Activated T-cell treated with anti-CD3 and anti-CD28 coated beads for 48 hours (primary cell): ENCODE data around the gene ARFIP1.
"Not testable (repeated sequence)": the region's sequence is repeated elsewhere in the genome, so short reads cannot be mapped to it uniquely, and the experiment has no call there.

Experiments
- DNase-seq: peaks from one replicate; pipeline ENCODE4 v3.0.0-alpha.2; 2020; ENCODE audit warnings: low read depth

Gene ARFIP1, protein sequence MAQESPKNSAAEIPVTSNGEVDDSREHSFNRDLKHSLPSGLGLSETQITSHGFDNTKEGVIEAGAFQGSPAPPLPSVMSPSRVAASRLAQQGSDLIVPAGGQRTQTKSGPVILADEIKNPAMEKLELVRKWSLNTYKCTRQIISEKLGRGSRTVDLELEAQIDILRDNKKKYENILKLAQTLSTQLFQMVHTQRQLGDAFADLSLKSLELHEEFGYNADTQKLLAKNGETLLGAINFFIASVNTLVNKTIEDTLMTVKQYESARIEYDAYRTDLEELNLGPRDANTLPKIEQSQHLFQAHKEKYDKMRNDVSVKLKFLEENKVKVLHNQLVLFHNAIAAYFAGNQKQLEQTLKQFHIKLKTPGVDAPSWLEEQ

DNA sequence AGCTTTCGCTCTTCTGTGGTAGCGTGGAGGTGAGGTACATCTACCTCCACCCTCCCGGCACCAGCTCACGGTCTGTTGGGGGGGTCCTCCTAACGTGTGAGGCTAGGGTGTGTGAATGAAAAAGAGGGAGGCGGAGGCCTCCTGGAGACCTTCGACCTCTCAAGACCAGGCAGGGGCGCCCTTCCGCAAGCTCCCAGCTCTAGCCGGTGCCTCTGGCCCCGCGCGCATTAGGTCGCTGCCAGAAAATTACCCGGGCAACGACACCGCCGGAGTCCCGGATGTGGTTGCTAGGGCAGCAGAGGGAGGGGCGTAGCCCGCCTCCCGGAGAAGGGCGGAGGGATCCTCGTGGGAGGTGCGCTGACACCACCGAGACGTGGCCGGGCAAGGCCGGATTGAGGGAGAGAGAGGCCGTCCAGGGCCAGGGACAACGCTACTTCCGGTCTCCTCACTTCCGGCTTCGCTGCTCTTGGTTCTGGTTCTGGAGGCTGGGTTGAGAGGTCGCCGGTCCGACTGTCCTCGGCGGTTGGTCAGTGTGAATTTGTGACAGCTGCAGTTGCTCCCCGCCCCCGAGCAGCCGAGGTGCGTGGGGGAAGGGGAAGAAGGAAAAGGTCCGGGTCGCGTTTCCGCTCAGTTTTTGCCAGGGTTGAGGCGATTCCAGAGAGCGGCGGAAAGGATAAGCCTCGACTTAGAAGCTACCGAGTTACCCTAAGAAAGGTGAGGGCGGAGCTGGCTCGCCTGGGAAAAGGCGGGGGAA lies at the start of gene ARFIP1, which contains the start of gene TIGD4:
Gene ARFIP1, plus strand, starts transcription at position 442 of the 754 bp plus-strand sequence. CDS start 49,680 bp downstream, outside the sequence.
Gene TIGD4, minus strand, starts transcription at position 218 of the 754 bp plus-strand sequence. CDS start 8,726 bp downstream, outside the sequence.
- peak; percentile 93 for DNase-seq

DNA sequence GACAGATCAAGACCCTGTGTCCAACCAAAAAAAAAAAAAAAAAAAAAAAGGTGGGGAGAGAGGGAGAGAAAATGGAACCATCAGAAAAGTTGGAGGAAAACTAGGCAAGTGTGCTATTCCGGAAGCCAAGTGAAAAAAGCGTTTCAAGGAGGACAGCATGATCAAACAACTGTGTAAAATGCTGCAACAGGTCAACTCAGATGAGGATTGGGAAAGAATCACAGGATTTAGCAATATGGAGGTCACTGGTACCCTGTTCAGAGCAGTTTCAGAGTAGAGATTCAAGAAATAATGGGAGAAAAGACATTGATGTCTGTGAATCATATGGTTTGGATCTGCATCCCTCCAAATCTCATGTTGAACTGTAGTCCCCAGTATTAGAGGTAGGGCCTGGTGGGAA lies 47.8 kb upstream of the ARFIP1 start:
- no peak for DNase-seq

DNA sequence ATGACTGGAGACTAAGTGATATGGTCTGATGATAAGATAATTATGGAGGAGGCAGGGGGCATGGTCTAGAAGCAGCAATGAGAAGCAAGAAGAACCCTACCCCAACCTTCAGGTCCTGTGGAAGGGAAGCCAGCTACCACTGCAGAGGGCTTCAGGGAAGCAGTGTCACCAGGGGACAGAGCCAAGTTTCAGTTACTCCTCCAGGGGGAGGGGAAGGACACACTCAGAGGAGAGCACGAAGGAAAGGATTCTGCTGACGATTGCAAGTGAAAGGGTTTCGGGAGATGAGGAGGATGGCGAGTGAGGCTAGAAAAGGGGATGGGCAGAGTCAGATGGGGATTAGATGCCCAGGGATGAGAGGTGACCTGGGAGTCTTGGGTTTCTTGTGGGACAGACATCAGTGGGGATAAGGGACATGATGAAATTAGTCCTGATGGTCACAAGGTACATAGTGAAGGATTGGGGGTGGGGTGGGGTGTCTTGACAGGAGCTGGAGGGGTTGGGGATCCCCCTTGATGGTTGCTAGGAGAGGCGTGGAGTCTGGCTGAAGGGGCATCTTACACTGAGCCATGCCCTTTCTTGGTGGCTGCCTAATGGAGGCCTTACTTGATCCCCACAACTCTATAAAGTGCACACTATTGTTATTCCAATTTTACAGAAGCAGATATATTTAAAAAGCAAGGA lies 45.6 kb upstream of the ARFIP1 start:
- DNase-seq: no peak

DNA sequence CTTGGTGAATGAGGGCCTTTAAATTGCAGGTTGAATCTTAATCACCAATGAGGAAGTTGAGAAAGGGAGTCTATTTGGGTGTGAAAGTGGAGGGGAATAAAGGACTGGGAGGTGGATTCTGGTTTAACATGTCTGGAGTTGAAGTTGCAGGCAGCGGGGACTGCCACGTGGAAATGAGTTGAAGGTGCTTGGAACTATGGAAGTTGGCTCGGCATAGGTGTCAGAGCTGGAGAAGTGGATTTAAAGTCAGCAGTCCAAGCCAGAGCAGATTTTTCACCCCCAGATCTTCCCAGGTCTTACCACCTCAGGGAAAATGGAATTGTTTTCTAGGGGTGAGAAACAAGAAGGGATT lies 45.1 kb upstream of the ARFIP1 start:
- DNase-seq: no peak

DNA sequence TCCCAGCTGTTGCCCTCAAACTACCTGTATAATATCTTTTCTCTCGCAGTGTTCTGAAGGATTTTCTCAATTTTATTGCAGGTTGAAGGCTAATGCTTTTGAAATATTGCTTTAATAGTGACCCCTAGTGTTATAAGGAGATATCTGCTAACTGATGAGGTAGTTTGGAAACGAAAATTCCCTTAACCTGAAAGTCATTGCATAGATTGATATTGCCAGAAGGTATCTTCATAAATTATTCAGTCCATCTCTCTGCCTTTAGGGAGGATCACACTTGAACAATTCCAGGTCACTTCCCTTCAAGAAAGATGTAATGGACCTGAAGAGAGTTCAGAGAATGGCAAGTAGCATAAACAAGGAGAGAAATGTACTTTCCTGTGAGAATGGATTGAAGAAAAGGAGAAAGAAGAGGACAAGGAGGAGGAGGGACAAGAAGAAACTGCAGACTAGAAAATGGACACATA lies 44.3 kb upstream of the ARFIP1 start:
- no peak for DNase-seq

DNA sequence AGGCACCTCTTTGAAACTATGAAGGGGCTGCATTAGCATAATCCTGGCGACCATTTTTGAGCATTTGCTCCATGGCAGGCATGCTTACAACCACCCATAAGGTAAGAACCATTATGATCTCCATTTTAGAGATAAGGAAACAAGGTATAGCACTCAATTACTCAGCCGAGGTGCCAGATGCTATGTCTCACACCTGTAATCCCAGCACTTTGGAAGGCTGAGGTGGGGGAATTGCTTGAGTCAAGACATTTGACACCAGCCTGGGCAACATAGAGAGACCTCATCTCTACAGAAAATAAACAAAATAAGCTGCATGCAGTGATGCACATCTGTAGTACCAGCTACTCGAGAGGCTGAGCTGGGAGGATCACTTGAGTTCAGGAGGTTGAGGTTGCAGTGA lies 43.8 kb upstream of the ARFIP1 start:
- DNase-seq: no peak

DNA sequence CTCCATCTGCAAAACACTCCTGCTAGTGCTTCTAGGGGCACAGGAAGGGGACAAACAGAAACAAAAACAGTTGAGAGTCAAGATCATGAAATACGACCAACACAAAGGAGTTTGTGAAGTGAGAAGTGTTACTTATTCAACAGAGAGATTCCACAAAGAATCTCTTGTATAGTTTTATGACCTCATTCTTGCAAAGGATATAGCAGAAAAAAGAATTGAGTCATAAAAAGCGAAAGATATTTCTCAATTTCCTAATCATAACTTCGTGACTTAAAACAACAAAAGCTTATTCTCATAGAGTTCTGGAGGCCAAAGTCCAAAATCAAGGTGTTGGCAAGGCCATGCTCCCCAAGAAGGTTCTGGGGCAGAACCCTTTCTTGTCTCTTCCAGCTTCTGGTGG lies 40.9 kb upstream of the ARFIP1 start:
- no peak for DNase-seq

DNA sequence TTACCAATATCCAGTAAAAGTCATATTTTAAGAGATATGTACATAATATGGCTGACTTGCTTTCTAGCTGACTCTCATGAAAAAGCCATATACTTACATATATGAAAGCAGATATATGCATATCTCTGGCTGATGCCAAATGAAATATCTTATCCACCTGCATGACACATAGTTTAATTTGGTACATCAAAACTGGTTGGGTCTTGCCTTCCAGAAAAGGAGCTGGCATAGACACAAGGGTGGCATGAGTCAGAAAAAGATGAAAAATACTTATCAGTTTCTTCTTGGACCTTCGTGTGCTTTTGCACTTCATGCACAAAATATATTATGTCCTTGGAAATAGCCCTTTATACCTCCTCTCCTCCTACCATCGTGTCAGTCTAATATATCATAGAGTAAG lies 32.3 kb upstream of the ARFIP1 start:
- no peak for DNase-seq

DNA sequence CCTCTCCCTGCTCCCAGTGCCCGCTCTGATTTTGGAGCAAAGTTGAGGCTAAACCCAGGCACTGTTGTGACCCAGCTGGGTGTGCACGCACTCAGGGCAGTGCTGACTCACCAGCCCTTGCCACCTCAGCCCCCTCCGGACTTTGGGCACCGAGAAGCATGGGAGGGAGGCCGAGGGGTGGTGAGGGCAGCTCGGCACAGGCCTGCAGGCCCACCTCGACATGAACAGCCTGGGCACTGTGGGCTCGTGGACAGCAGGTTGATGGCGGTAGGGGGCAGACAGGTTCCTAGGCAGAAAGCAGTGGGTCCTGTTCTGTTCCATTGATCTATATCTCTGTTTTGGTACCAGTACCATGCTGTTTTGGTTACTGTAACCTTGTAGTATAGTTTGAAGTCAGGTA lies 31.1 kb upstream of the ARFIP1 start:
- DNase-seq: no peak

DNA sequence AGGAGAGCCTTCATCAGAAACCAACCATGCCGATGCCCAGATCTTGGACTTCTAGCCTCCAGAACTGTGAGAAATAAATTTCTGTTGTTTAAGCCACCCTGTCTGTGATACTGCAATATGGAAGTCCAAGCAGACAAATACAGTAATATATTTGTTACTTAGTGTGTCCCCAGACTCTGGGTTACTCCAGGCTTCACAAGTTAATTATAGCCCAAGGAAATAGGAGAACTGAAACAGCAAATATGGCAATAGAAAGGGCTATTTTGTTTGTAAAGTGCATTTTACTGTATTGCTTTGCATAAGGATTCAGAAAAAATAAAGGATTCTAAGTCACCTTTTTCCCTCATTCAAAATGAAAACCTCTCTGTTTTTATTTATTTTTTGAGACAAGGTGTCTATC lies 16.0 kb upstream of the ARFIP1 start:
- no peak for DNase-seq

DNA sequence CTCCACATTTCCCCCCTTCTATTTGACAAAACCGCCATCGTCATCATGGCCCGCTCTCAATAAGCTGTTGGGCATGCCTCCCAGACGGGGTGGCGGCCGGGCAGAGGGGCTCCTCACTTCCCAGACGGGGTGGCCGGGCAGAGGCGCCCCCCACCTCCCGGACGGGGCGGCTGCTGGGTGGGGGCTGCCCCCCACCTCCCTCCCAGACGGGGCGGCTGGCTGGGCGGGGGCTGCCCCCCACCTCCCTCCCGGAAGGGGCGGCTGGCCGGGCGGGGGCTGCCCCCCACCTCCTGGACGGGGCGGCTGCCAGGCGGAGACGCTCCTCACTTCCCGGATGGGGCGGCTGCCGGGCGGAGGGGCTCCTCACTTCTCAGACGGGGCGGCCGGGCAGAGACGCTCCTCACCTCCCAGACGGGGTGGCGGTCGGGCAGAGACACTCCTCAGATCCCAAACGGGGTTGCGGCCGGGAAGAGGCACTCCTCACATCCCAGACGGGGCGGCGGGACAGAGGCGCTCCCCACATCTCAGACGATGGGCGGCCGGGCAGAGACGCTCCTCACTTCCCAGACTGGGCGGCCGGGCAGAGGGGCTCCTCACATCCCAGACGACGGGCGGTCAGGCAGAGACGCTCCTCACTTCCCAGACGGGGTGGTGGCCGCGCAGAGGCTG lies 14.6 kb upstream of the ARFIP1 start:
- DNase-seq: not testable (repeated sequence)

DNA sequence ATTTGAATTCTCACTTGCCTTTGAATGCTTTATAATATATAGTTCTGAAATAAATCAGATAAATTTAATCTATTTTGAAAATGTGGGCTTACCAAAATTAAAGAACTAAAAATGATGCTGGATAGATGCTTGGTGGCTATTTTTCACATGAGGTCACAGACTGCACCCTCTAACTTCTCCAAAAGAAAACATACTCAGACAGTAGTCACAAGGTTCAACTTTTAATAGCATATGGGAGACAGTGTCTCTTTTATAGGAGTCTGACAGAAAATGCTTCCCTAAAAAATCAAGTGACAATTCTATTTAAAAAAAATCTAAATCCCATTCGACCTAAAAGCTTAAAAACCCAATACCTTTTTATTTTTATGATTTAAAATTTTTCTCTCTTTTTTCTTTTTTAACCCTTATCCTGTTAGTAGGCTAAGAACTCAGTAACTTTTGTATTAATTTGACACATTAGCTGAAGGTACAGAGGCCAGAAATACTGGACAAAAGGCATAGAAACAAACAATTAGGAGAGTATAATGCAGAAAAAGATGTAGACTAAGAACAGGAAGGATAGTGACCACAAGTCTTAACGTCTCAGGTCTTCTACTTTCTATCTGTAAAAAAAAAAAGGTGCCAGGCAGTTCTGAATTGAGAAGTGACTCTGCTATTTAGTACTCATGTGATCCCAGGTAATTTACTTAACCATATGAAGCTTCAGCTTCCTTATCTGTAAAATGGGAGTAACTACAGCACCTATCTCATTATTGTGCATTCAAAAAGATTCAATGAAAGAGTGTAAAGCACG lies 7.8 kb upstream of the ARFIP1 start:
- DNase-seq: no peak

DNA sequence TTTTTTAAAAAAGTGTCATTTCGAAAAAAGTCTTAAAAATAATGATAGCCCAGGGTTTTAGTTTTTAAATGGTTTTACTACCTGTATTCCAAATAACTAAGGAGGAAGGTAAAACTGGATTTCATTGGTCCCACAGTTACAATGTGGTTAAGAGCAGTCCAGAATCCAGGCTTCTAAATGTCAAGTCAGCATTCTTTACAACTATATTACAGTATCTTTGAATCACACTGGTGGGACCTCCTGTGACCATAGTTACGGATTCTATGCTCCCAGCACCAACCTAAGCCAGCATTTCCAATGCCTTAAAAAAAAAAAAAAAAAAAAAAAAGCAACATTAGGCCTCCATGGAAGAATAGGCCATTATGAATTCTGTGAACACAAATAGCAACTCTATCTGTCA lies 6.4 kb upstream of the ARFIP1 start:
- no peak for DNase-seq

DNA sequence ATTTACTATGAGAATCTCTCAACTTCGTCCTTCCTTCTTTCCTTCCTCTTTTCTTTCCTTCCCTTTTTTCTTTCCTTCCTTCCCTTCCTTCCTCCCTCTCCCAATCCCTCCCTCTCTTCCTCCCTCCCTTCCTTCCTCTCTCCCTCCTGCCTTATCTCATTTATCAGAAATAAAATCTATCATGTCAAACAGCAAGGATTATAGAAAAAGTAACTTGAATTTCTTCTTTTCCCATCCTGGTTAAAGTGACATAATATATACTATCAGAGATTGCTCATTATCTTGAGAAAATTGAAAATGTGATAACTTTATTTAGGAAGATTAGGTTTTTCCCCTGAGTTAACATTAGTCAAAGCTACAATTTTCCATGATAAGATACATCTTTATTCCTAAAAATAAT lies 5.8 kb upstream of the ARFIP1 start:
- no peak for DNase-seq

DNA sequence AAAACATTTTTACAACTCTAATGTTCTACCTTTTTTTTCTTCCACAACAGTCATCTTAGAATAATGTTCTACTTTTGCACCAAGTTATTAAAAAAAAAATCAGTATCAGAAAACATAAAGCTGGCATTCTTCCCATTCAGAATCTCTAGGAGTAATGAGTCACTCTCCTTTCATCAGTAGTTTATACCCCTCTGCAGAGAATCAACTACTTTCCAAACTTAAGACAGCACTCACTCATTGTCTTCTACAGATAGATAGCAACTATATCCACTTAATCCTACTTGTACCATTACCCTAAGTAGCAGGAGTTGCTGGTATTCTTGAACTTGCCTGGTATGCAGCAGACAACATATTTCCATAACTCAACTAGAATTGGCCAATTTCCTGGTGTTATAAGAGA lies 3.4 kb upstream of the ARFIP1 start:
- DNase-seq: no peak

DNA sequence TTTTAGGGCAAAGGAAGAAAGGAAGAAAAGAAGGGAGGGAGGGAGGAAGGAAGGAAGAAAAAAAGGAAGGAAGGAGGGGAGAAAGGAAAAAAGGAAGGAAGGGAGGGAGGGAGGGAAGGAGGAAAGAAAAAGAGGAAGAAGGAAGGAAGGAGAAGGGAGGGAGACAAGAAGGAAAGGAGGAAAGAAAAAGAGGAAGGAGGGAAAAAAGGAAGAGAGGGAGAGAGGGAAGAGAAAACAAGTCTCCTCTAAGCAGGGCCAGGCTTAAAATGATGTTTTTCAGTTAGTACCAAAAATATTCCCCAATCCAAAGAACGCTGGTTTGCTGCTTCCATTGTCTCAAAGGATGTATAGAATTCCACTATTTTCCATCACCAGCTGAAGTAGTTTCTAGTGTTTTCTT lies 2.3 kb upstream of the ARFIP1 start:
- DNase-seq: no peak

DNA sequence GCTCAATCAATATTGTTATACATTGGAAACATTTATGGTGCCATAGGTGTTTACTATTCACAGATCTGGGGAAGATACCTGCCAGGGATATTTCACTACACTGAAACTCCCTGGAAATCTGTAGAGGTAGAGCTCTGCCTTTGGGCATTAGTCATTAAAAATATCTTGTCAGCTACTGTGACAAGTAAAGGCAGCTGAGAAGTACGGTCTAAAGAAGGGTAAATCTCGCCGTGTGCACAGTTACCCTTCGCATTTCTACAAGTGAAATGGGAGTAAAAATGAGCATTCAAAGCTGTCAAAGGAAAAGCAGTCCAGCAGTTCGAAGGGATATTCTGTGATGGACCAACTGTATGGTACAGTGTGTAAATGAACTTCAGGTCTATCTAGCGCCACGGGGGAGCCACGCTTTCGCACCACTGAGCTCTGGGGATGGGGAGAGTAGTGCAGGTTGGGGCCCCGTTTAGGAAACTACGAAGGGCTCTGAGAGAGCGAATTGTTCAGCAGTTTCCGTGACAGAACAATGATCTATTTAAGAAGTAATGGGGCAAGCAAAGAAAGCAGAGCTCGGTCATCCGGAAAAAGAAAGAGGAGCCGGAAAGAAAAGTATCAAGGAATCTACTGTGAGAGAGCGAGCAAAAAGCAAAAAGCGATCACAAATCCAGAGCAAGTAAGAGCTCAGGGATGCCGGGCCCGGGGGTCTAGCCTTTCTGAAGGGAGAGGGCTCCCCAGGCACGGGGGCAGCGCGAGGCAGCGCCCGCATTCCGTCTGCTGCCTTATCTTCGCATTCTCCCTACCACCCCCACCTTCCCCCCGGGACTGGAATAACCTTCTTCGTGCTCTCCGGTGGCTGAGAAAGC lies 870 bp upstream of the ARFIP1 start:
- peak; percentile 15 for DNase-seq

DNA sequence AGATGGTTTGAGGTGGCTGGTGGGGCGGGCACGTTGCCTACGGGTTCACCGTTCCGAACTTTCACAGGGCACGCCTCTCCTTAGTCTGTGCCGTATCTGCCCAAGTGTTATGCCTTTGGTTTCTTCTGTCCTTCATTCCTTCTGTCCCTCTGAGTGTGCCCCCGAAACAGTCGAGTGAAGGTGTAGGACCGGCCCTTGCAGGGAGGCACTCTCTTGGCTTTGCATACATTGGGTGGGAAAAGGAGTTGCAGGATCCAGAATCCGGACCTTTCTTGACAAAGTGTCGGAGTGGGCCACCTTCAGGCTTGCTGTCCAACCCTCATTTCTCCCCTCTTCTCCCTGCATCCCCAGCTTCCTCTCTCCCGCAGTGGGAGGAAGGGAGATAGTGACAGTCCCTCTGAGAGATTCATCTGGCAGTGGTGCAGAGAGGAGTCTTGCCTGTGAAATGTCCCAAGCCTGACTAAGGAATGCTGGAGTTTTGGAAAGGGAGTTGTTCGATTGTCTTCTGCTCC lies 569 bp downstream of the ARFIP1 start:
- no peak for DNase-seq

DNA sequence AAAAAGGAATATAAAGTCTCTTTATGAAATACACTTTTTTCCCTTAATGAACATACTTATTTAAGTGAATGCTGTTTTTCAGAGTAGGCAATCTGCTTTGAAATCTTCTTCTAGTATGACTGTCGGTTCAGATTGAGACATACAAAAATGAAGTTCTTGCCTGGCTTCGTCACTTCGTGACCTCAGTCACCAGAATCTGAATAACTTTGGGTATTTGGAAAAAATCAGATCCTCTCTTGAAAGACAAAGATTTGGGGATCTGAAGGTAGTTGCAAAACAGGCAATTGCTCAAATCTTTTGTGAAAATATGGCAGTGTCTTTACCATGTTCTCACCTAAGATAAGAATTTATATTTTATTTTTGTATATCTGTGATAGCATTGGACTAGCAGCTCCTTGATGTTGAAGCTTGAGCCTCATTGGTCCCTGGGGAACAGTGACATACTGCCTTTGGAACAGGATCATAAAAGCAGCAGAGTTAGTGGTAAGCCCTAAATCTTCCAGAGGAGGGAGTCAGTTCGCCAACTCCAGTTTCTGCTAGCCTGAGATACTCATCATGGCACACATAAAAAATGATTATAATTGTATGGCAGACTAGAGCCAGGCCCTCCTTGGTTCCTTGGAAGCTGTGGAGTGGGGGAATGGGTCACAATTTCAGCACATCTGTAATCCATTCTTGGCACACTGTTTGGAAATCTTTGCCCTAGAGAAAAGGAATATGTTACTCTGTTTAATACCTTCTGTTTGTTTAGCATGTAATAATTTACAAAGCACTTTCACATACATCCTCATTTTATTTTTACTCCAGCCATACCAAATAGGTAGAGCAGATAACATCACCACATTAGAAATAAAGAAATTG lies 5.0 kb downstream of the ARFIP1 start:
- no peak for DNase-seq
